ENCODE measurements around the gene MCC.

The MCC gene

GRCh38 chr5:113167985-113168384, 320.3 kb downstream of the MCC start:
- peak overlapping the region; percentile 87 for H3K27ac ChIP-seq

DNA sequence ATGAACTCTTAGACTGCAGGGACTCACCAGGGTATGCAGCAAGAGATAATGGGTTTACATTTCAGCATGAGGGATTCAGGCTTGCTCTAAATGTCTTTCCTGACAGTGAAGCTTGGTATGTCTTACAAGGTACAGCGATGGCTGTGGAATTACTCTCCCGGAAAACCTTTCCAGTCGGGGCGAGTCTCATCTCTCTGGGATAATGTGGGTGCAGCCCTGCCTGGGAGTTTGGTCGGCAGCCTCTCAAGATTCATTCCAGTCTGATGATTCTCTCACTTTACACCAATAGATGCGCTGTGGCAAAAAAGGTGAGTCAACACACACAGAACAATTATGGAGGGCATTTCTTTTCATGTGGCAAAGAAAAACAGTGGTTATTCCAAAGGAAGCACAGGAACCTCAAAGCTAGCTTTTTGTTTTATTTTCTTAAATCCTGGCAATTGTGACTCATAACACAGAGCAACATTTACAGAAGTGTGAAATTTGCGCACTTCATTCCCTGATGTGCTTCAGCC, 321.3 kb downstream of the MCC start:
- peak overlapping the region; percentile 87 for H3K27ac ChIP-seq
- ChIA-PET CTCF (interaction anchor here (0.5 to 0.9 kb wide), 4 partner anchors 14 to 82 kb away, joined by 3 to 5 read pairs (median 4); no protein-coding TSS in a partner anchor), POLR2A (ENCODE audit: low non-redundant PET) (interaction anchor here (0.6 to 0.7 kb wide), 2 partner anchors 8 to 135 kb away, joined by 3 to 6 read pairs; no protein-coding TSS in a partner anchor)
- TF ChIP-seq CTCF (conservative IDR thresholded peaks at IDR 0.05; ENCODE audit: low read depth): no peak
- DNase-seq (ENCODE audit: low spot score): peak; percentile 97

More at GRCh38 chr5:113167985-113168384, 320.3 kb downstream of the MCC start:
- no peak for TF ChIP-seq CTCF (conservative IDR thresholded peaks at IDR 0.05; ENCODE audit: low read depth)
- peak; percentile 60 for DNase-seq (ENCODE audit: low spot score)
- ChIA-PET CTCF (no interaction called here), POLR2A (ENCODE audit: low non-redundant PET) (no interaction called here)

GRCh38 chr5:113166261-113166660, 322.0 kb downstream of the MCC start:
- POLR2A ChIA-PET (ENCODE audit: low non-redundant PET): interaction anchor here (0.7 kb wide), 1 partner anchor 9 kb away, joined by 3 read pairs; no protein-coding TSS in a partner anchor
- CTCF ChIA-PET: interaction anchor here (0.6 to 0.9 kb wide), 3 partner anchors 13 to 83 kb away, joined by 3 to 5 read pairs (median 4); no protein-coding TSS in a partner anchor
- no peak overlapping the region for H3K27ac ChIP-seq
- TF ChIP-seq CTCF (conservative IDR thresholded peaks at IDR 0.05; ENCODE audit: low read depth): no peak
- DNase-seq (ENCODE audit: low spot score): no peak

DNA sequence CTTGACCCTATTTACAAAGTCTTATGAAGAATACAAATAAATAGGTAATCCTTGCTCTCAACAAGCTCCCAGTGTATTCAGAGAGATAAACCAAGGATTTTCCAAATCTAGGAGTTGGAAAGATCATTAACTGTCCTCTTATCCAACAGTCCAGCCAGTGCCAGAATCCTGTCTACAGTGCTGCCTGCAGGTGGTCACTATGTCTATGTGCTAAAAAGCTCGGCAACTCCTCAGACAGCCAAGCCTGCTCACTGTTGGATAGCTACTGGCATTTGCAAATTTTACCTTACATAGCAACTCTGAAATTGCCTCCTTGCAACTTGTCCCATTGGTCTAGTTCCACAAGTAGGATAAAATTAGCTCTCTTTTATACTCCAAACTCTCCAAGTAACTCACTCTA, 324.2 kb downstream of the MCC start:
- H3K27ac ChIP-seq: no peak overlapping the region
- DNase-seq (ENCODE audit: low spot score): no peak
- POLR2A ChIA-PET (ENCODE audit: low non-redundant PET): interaction anchor here (1.5 kb wide), 1 partner anchor 40 kb away, joined by 4 read pairs; no protein-coding TSS in a partner anchor
- CTCF ChIA-PET: interaction anchor here (1.2 kb wide), 1 partner anchor 324 kb away, joined by 3 read pairs; no protein-coding TSS in a partner anchor
- no peak for TF ChIP-seq CTCF (conservative IDR thresholded peaks at IDR 0.05; ENCODE audit: low read depth)

- TF ChIP-seq CTCF (conservative IDR thresholded peaks at IDR 0.05; ENCODE audit: low read depth): no peak
- ChIA-PET POLR2A (ENCODE audit: low non-redundant PET) (interaction anchor here (1.5 kb wide), 1 partner anchor 41 kb away, joined by 4 read pairs; no protein-coding TSS in a partner anchor), CTCF (interaction anchor here (0.8 to 1.2 kb wide), 2 partner anchors 266 to 324 kb away, joined by 3 read pairs; no protein-coding TSS in a partner anchor)
- H3K27ac ChIP-seq: peak overlapping the region; percentile 95
- DNase-seq (ENCODE audit: low spot score): peak; percentile 89
Observed at GRCh38 chr5:113163328-113163727, 324.9 kb downstream of the MCC start.

GRCh38 chr5:113162770-113163169, 325.5 kb downstream of the MCC start:
- H3K27ac ChIP-seq: peak overlapping the region; percentile 95
- POLR2A ChIA-PET (ENCODE audit: low non-redundant PET): interaction anchor here (1.5 kb wide), 1 partner anchor 42 kb away, joined by 4 read pairs; no protein-coding TSS in a partner anchor
- no peak for TF ChIP-seq CTCF (conservative IDR thresholded peaks at IDR 0.05; ENCODE audit: low read depth)
- peak; percentile 97 for DNase-seq (ENCODE audit: low spot score)
- CTCF ChIA-PET: interaction anchor here (0.8 kb wide), 1 partner anchor 266 kb away, joined by 3 read pairs; no protein-coding TSS in a partner anchor
